Erythroblast (primary cell): ENCODE measurements around the gene UQCRC1.

ENCODE experiments used
- GATA1 ChIP-seq: IDR thresholded peaks from 2 replicates; pipeline ENCODE4 v1.6.1; 2011; ENCODE audit warnings: low read depth, mild to moderate bottlenecking, control low read depth, low read length, moderate library complexity
- POLR2A ChIP-seq: IDR thresholded peaks from 2 replicates; pipeline ENCODE4 v1.6.1; 2011; ENCODE audit warnings: mild to moderate bottlenecking, low read length

DNA sequence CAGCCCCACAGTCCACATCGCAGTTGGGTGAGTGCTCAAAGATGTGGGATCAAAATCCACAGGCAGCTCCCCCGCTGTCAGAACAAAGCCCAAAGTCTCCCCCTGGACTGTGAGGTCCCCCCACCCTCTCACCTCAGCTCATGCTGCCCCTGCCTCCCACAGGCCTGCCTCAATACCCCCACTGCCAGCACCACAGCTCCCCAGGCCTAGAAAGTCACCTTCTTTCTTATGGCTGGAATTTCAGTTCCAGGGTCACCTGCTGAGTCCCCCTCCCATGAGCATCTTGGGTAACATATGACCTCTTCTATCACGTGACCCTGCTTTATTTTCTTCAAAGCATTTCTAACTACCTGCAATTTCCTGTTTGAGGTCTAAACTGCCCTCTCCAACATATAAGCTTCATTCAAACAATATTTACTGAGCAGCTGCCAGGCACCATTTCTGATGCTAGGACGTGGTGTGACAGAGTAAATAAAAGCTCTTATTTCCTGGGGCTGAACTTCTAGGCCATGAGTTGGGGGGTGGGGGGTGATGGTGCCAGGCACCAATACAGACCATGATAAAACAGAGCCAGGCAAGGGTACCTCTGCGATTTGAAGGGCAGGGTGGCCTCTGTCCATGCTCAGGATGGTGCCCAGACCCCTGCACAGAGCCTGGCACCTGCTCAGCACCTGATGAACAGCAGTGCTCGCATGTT lies 14.6 kb upstream of the UQCRC1 start:
- TF ChIP-seq POLR2A, result no peak
- no peak for TF ChIP-seq GATA1
